ENCODE measurements around the gene CCDC142.
"Not testable (repeated sequence)": the region's sequence is repeated elsewhere in the genome, so short reads cannot be mapped to it uniquely, and the experiment has no call there.

CCDC142 gene

DNA sequence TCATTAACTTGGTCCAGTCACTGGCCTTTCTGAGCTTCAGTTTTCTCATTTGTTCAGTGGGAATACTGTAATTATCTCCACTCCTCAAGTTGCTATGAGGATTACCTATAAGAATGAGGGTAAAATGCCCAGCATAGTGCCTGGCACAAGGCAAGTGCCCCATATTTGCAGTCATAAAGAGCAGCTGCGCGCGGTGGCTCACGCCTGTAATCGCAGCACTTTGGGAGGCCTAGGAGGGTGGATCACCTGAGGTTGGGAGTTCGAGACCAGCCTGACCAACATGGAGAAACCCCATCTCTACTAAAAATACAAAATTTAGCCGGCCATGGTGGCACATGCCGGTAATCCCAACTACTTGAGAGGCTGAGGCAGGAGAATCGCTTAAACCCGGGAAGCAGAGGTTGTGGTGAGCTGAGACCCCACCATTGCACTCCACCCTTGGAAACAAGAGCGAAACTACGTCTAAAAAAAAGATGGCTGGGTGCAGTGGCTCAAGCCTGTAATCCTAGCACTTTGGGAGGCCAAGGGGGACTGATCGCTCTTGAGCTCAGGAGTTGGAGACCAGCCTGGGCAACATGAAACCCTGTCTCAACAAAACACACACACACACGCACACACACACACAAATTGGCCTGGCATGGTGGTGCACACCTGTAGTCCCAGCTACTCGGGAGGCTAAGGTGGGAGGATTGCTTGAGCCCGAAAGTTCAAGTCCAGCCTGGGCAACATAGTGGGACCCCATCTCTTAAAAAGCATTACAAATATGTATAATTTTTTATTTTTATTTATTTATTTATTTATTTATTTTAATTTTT, 40.1 kb downstream of the CCDC142 start:
- not testable (repeated sequence) for DNase-seq (ENCODE audit: low read depth, low spot score)

DNA sequence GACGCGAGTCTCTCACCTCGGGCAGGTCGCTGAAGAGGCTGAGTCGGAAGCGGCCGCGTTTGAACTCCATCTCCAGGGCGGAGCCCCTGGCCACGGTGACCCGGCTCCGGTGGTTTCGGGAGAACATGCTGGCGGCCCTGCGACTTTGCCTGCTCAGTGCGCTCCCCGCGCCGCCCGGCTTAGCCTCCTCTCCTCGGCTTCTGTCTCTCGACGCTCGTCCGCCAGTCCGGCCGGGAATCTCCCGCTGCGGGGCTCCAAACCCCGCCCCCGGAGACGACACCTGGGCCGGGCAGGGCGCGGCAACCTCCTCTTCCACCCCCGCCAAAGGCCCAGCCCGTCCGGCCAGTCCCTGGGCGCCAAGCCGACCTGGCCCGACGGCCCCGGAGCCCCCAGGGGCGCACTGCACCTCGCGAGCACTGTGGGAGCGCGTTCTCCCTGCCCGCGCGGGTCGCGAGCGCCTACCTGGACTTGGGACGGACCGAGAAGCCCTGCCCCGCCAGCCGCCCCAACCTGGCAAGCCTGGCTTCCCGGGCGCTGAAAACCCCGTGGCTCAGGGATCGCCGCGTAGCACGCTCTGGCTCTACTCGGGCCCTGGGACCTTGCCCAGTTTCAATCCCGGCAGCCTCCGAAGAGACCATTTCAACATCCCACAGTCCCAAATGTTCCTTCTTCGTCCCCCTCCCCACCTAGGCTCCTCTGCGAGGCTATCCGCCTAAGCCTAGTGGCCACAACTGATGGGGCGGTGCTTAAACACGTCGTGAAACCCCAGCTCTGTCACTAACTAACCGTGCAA, 40.9 kb downstream of the CCDC142 start, which contains the start of gene RTKN:
Gene RTKN (minus strand): TSS at position 248 of the 793 bp plus-strand sequence. CDS start 121 bp downstream, at position 127.
- DNase-seq (ENCODE audit: low read depth, low spot score) = no peak

DNA sequence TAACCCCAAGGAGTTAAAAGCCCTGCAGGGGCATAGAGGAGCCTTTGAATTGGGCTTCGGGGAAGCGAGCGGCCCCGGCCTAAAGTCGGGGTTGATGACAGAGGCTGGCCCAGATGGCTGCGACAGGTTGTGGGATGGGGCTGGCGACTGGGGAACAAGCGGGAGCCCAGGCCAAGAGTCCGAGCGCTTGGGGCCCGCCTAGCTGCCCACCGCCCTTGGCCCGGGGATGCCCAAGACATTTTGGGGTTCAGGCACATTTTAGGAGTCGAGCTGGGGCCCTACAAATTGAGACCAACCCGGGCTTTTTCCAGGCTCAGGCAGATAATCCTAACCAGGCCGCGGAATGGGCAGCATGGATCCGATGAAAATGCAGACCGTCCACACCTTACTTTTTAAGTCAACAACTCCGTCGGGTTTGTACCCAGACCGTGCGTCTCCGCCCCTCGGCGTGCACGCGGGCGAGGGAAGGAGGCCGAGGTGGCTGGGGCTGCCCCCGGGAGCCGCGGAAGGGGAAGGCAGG, 41.6 kb downstream of the CCDC142 start:
- DNase-seq (ENCODE audit: low read depth, low spot score) = no peak

DNA sequence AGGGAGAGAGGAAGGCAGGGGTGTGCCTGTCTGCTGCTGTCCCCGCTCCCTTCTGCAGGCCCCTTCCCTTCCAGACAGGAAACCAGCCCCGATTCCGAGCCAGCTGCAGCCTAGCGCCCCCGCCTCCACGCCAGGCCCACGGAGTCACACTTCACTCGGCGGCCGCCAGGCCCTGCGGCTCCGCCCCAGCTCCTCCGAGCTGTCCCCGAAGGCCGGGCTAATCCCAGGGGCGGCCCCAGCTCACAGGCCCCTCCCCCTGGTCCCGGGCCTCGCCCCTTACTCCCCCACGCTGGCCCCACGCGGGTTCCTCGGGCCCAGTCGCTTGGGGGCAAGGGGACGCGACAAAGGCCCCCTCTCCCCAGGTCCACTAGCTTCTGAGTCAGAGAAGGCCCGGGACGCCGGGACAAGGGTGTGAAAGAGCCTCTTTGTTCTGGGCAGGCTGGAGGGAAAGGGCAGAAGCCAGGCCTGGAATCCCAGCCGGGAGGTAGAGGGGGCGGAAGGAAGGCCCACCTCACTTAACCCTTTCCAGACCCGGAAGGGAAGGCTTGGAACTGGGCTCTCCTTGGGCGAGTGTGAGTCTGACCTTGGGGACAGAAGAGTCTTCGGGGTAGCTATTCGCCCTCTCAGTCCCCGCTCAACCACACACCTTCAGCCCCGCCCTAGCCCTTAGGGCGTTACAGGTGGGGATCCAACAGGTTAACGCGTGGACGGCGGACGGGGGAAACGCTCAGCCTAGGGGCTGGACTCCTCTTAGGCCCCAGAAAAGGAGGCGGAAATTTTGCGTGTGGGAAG, 42.2 kb downstream of the CCDC142 start:
- DNase-seq (ENCODE audit: low read depth, low spot score) = no peak

DNA sequence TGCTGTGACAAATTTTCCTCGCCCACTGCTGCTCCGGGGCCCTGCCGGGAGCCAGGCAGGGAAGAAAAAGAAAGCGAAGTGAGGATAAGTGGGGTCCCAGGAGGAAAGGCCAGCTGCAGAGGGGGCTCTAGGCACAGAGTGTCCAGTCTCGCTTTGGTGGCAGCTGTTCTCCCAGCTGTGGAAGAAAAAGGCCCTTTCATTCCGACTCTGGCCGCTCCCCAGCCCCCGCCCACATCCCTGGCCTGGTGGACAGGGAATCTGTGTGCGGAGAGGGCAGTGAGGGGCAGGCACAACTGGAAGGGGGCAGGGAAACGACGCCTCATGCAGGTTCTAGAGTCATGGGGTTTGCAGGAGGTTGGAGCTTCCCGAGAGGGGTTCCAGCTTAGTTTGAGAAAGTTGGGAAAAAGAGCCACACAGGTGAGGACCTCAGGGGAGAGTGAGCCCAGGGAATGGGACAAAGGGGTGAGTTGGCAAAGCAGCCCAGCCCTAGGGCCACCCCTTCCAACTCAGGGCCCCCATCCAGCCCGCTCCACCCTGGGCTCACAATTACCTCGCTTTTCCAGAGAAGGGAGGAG, 42.9 kb downstream of the CCDC142 start:
- no peak for DNase-seq (ENCODE audit: low read depth, low spot score)

DNA sequence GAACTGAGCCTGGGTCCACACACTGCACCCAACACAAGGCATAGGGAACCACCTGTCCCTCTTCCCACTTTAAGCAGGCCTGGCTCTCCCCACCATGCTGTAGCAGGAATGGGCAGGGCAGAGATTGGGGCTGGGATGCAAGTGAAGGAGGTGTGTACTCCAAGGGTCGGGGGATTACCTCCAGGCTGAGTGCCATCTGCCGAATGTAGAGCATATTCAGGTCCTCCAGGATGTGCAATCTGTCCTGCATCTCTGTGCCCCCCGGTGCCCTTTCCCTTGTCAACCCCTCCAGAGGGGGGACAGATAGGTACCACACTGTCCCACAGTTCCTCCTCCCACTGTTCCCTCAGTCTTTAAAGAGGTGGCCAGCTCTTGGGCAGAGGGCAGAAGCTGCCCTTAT, 43.4 kb downstream of the CCDC142 start:
- no peak for DNase-seq (ENCODE audit: low read depth, low spot score)

DNA sequence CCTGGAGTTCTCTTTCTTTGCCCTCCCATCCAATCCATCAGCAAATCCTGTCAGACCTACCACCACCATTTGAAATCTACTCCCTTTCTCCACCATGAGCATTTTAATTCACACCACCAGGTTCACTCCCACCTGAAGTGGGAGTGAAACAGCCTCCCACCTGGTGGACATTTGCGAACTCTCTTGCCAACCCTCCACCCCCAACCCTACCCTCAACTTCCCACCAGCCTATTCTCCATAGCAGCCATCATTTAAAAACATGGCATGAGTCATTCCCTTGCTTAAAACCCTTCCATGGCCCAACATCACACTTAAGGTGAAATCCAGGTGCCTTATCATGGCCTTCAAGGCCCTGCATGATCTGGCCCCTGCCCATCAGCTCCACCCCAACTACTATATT, 44.5 kb downstream of the CCDC142 start:
- no peak for DNase-seq (ENCODE audit: low read depth, low spot score)

DNA sequence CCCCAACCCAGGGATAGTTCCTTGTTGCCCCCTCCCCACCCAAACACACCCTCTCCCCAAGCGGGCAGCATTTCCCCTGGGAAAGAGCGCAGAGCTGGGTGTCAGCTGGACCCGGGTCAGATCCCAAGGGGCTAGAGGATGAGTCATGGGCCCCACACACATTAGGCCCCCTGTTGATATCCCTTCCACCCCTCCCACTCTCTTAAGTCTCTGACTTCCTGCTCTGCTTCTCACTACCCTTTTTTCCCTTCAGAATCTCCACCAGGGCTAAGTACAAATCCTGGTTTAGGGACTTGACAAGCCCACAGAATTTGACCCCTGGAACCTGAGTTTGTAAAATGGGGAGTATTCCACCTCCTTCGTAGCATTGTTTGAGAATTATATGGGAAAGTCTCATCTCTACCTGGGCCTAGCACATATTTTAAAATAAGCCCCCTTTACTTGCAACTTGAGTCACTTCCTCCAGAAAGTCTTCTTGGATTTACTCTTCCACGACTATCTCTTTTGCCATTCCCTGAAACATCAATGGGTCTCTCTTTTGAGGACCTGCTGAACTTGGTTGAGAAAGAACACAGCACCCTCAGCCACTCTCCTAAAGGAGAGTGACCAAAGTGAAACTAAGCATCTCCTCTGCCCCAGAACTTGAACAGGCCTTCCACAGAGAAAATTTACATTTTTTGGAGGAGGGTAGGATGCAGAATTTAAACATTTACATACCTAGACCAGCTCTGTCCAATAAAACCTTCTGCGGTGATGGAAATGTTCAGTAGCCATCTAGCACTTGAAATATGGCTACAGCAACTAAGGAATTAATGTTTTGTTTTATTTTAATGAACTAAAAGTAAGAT, 45.7 kb downstream of the CCDC142 start:
- no peak for DNase-seq (ENCODE audit: low read depth, low spot score)

DNA sequence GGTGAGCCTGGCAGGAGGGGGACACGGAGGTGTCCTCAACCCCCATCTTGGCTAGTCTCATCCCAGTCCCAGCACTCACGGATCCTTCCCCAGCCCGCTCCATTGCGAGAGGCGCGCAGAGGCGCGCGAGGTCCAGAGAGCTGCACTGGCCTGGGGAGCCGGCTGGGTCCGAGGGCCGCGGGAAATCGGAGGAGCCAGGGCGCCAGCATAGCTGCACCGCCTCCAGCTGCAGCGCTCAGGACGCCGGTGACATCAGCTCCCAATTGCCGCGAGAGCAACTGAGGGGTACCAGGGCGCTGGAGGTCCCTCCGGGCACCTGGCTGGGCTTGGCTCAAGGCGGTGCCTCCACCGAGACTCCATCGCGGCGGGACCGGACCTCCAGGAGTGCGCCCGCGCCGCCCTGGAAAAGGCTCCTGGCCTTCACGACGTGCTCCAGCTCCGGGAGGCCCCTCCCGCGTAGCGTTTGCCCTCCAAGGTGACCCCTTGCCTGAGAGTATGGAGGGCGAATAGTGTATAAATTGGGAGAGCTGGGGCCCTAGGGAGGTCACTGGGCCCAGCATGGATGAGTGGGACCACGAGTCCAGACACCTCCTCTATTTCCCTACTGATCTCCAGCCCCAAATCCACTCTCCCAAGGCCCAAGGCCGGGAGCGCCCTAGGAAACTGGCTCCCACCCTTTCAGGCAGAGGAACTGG, 46.5 kb downstream of the CCDC142 start:
- DNase-seq (ENCODE audit: low read depth, low spot score) = no peak

DNA sequence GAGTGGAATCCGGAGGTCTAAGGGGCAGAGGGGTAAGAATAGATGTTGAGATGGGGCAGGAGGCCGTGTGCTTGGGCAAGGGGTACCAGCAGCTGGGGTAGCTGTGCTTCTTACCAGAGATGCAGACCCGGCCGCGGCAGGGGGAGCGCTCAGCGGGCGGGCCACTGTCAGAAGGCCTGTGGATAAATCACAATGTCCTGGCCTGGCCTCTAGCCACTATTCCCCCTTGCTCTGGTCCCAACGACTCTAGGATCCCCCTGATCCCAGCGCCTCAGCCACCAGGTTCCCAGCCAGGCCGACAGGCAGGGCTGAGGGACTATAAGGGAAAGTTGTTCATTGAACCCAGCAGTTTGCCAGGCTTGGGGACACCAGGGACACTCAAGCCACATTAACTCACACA, 52.3 kb downstream of the CCDC142 start:
- no peak for DNase-seq (ENCODE audit: low read depth, low spot score)

DNA sequence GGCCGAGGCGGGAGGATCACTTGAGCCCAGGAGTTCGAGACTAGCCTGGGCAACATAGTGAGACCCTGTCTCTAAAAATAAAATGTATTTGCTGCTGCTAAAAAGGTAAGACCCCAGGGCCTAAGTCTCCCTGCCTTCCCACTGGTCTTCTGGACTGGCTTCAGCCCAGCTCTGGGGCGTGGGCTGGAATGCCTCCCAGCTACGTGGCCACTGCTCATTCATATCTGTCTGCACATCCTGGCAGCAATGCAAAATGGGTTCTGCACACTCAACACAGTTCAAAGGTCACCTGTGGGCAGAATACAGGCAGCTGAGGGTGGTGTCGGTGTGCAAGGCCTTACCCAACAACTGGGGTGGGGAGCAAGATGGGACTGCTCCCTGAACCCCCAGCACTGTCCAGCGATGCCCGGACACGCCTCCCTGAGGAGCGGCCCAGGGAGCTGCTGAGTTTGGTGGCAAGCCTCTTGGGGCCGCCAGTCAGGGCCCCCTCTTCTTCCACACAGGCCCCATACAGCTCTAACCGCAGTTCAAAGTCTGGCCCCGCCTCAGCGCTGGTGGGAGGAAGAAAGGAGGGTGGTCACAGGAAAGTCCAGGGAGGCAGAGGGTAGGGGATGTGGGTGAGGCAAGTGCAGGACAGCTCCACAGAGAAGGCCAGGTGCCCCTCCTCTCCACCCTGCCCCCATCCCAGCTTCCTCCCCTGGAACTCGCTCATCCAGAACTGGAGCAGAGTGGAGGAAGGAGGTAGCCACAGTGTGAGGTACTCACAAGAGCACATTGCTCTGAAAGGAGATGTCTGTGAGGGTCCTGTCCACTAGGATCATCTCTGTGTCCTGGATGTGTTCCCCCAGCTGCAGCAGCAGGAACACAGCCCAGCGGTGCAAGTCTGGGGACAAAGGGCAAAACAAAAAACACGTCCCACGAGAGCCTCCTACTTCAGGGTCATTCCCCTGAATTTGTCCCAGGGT, 53.0 kb downstream of the CCDC142 start:
- DNase-seq (ENCODE audit: low read depth, low spot score) = no peak

DNA sequence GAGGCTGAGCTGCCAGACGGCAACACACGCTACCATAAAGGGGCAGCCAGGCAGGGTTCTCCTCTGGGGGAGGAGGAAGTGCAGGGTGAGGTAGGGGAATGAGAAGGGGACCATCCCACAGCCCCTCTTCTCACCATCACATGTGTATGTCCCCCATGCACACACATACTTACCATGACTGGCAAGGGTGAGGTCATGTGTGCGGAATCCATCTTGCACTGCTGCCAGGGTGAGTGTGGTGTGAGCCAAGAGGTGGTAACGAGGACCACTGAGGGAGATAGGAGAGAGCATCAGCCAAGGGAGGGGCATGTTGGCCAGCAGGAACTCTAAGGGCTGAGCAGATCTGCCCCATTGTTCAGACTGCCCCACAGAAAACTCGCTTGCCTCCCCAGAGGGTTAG, 54.1 kb downstream of the CCDC142 start:
- DNase-seq (ENCODE audit: low read depth, low spot score) = no peak

DNA sequence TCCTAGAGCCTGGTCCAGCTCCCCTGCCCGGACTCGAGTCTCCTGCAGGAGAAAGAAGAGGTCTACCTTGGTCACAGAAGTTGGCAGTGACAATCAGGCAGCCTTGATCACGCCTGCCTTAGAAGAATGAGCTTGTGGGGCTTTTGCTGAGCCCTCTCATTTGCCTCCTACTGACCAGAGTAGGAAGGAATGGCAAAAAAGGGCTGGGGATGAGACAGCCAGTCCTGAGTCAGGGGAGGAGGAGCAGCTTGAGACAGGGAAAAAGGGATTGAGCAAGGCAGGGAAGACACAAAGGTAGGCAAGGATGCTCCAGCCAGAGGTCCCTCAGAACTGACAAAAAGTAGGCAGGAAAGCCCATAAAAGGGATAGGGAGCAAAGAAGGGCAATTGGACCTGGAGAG, 55.2 kb downstream of the CCDC142 start:
- DNase-seq (ENCODE audit: low read depth, low spot score) = no peak

DNA sequence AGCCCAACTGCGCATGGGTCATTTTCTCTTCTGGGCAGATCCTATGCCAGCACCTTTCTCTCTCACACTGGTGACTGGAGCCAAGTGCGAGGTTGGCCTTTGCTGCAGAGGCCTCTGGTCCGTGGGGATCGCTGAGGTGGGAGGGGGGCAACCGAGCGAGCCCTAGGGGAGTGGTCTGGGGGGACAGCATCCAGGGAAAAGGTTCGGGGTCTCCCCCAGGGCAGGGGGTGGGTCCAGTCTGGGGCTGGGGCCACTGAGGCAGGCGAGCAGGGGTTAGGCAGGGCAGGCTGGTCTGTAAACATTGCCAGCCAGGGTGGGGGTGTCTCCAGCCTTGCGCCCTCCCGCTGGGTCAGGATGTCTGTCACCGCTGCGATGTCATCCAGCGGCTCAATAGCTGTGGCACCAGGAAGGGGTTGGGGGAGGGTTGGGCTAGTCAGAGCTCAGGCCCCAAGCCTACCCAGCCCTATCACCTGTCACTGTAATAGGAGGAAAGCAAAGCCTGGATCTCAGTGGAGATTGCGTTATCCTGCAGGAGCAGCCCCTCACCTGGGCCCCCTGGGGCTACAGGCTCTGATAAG, 56.5 kb downstream of the CCDC142 start:
- no peak for DNase-seq (ENCODE audit: low read depth, low spot score)

DNA sequence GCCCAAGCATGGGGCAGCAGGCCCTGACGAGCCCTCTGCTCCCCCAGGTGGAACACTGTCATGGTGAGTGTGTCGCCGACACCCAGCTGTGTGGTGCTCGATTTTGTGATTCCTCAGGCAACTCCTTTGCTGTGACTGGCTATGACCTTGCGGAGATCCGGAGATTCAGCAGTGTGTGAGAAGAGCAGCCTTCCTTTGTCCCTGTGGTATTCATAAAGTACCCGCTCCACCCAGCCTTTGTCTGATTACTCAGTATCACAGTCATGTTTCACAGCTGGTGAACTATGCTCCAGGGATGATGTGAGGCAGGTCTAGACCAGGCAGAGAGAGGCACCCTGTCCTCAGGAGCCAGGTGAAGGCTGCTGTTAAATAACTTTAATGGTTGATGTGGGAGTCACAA, 57.3 kb downstream of the CCDC142 start:
- DNase-seq (ENCODE audit: low read depth, low spot score) = no peak

DNA sequence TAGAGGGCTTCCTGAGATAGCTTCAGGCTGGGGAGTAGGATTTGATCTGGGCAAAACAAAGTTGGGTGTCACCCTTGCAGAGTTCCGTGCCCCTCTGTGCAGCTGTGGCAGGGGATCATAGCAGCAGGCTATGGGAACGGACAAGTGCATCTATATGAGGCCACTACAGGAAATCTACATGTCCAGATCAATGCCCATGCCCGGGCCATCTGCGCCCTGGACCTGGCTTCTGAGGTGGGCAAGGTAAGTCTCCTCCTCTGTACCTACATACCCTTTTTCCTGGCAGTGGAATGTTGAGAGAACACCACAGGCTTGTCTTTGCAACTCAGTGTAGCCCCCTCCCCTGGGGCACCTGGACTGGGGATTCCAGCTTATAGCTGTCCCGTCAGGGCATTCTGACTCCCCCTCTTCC, 57.8 kb downstream of the CCDC142 start:
- DNase-seq (ENCODE audit: low read depth, low spot score) = no peak

DNA sequence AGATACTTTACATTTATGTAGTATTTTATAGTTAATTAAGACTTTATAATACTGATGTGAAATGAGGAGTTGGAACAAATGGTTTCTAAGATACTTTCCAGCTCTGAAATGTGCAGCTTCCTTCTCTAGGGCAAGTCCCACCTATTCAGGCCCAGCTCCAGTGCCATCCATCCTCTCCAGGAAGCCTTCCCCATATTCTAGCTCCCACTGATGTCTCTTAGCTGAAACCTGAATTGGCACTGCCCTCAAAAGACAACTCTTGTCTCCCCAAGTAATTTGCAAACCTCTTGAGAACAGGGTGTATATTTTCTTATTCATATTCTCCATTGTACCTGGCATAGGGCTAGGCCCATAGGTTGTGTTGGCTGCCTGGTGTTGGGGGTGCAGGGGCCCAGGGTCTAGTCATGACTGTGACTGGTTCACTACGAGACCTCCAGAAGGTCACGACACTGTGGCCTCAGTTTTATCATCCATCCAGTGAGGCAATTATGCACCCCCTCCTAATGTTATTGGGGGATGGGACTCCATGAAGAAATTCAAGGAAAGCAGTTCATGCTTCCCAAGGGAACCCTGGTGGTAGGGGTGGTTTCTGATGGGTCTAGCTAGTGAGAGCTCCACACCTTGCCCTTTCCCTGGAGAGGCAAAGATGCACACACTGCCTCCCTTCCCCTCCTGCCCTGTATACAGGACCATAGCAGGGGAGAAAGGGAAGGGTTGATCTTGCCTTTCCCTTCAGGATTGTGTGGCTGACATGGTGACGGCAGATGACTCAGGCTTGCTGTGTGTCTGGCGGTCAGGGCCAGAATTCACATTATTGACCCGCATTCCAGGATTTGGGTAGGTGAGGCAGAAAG, 58.4 kb downstream of the CCDC142 start:
- DNase-seq (ENCODE audit: low read depth, low spot score) = no peak
